CD4-positive, alpha-beta T cell treated with Interleukin-6 at 100 ng/mL for 8 hours (primary cell): Measurements from ENCODE around the gene NFAT5.

Experiments
- DNase-seq: peaks from one replicate; pipeline ENCODE4 v3.0.0-alpha.2; 2020; ENCODE audit warnings: mixed read lengths, low spot score

NFAT5 gene

GRCh38 chr16:69644790-69645189 lies 79.0 kb downstream of the NFAT5 start:
- DNase-seq = no peak

- no peak for DNase-seq
Observed at GRCh38 chr16:69647020-69647419, 81.3 kb downstream of the NFAT5 start.

- no peak for DNase-seq
Observed at GRCh38 chr16:69651217-69651616, 85.5 kb downstream of the NFAT5 start.

DNA sequence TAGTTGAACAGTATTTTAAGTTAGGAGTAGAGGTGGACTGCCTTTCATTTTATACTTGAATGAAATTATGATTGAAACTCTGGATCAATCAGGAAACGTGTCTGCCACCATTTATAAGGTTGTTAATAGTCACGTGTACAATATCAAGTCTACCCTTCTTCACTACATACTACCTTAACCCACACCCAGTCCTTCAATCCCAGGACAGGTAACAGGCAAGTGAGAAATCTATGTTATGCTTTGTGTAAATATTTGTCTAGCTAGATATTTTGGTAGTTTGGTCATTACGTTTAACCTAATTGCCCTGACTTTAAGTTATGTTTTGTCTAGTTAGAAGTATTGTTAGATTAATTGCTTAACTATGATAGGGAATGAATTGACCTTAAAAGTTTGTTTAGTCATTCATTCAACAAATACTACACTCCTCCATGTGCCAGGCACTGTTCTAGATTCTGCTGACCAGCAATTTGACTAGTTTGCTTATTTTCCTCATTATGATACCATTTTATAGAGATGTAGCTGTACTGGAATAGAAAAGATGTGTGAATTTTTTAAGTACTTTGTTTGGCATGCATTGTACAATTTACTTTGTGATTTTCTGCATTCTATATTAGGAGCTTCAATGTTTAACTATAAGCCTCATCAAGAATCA lies 88.6 kb downstream of the NFAT5 start:
- DNase-seq = no peak

- DNase-seq = no peak
Observed at GRCh38 chr16:69660166-69660565, 94.4 kb downstream of the NFAT5 start.

- no peak for DNase-seq
Observed at GRCh38 chr16:69662901-69663300, 97.1 kb downstream of the NFAT5 start.

DNA sequence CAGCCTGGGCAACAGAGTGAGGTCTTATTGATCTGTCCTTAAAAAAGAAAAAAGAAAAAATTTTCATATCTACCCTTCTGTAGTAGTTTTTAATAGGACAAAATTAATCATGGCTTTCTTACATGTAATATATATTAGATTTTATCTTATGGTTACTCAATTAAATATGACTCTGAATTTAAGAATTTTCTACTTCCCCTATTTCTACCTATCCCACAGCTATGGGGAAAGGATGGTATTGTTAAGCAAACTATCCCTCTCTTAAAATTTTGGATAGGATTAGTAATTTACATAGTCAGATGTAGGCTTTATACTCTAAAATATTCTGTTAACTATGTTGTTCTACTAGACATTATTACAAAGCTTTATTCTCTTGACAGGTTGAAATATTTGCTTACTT lies 98.1 kb downstream of the NFAT5 start:
- no peak for DNase-seq

DNA sequence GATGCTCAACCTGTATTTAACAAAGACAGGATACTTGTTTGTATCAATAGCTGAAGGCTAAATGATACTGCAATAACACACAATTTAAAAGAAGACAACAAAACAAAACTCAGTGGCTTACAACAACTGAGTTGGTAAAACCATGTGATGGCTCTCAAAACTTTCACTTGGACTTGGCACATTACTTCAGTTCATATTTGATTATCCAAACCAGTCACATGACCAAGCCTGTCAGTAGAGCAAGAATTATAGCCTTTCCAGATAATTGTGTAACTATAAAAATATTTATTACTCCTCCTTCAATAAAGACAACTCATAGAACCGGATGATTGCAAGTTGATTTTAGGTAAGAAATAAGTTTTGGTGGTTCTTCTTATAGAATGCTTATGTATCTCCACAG lies 103.8 kb downstream of the NFAT5 start:
- DNase-seq = no peak

GRCh38 chr16:69672315-69672997 lies 106.7 kb downstream of the NFAT5 start:
- no peak for DNase-seq

- DNase-seq = no peak
Observed at GRCh38 chr16:69672998-69673713, 107.4 kb downstream of the NFAT5 start.

DNA sequence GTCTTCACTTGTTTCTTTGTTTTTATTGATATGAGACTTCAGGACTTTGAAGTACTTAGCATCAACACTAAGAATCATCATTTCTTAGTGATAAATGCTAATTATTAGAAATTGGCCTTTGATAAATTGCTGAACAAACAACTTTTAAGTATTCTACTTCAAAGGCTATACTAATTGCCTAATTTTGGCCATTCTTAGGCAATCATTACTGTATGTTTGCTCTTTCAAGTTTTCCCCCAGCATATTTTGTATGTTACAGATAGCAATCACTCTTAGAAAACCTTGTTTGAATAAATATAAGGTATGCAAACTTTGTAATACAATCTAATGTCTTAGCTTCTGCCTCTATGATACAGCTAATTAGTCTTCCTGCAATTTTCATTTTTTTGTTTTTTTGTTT lies 114.6 kb downstream of the NFAT5 start:
- DNase-seq = no peak

DNA sequence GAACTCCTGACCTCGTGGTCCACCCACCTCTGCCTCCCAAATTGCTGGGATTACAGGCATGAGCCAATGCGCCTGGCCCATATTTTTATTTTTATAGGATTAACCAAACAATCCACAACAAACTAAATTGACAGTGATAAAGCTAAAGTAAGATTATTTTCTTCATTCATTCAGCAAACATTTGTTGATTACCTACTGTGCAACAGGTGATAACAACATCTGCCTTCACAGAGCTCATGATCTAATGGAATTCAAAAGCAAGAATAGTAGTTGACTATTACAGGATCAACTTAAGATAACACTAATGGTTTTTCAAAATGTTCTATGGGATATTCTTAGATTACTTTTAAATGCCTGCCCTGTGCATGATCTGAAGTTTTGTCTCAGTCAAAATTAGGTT lies 122.8 kb downstream of the NFAT5 start:
- no peak for DNase-seq

GRCh38 chr16:69691980-69692911 lies 126.5 kb downstream of the NFAT5 start:
- no peak for DNase-seq

DNA sequence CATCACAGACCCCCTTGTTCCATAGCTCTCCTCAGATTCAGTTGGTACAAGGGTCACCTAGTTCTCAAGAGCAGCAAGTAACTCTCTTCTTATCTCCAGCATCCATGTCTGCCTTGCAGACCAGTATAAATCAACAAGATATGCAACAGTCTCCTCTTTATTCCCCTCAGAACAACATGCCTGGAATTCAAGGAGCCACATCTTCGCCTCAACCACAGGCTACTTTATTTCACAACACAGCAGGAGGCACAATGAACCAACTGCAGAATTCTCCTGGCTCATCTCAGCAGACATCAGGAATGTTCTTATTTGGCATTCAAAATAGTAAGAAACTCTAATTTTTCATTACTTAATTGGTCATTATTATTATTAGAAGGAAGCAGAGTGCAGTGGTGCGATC lies 128.2 kb downstream of the NFAT5 start:
- no peak for DNase-seq

GRCh38 chr16:69698404-69698803 lies 132.6 kb downstream of the NFAT5 start:
- no peak for DNase-seq

GRCh38 chr16:69699915-69700314 lies 134.1 kb downstream of the NFAT5 start:
- DNase-seq = no peak

DNA sequence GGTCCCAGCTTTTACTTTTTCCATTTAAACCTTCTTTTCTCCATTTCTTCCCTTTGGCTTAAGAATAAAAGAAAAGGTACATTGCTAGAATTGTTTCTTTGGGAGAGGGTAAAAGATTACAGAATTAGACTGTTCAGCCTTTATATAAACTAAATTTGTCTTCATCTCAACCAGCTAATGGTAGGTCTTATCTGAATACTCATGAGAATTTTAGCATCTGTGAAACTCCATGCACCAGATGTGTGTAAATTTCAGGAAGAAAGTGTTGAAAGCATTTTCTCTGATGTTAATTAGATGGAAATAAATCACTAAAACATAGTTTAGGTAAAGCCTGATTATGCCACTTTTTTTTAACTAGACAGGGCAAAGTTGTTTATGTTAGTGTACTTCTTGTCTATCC lies 135.7 kb downstream of the NFAT5 start:
- no peak for DNase-seq

- DNase-seq = no peak
Observed at GRCh38 chr16:69701866-69702265, 136.1 kb downstream of the NFAT5 start.

DNA sequence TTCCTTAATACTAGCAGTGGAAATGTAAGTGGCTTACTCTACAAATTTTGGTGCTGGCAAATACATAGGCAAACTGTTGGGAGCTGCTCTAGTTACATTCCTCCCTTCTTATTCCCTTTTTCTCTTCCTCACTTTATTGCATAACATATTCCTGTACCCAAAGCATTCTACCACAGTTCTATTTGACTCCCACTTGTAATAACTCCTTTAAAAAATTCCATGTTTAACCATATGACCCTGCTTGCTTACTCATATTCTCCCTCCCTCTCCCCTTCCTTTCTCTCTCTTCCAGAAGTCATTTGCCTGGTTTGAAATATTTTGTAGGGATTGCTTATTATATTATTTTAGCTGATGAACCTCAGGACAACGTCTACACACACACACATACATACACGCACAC lies 137.9 kb downstream of the NFAT5 start:
- no peak for DNase-seq

- no peak for DNase-seq
Observed at GRCh38 chr16:69706256-69706974, 140.6 kb downstream of the NFAT5 start.

DNA sequence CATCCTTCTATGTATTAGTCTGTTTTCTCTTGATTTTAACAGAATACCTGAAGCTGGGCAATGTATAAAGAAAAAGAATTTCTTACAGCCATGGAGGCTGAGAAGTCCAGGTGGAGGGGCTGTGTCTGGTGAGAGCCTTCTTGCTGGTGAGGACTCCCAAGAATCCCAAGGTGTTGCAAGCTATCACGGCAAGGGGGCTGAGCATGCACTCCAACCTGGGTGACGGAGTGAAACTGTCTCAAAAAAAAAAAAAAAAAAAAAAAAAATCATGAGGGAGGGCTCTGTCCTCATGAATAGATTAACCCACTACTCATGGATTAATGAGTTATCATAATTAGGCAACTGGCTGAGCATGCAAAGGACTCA lies 141.2 kb downstream of the NFAT5 start:
- DNase-seq = no peak
